ENCODE results near the gene ZNF277. TPM values are rescaled to one million over a fixed set of nuclear protein-coding genes. Genes with fewer than 3 reads are reported as not detected.

Gene ZNF277
- total RNA-seq, 1 experiment from 2014 or later, result 13.1 TPM

DNA sequence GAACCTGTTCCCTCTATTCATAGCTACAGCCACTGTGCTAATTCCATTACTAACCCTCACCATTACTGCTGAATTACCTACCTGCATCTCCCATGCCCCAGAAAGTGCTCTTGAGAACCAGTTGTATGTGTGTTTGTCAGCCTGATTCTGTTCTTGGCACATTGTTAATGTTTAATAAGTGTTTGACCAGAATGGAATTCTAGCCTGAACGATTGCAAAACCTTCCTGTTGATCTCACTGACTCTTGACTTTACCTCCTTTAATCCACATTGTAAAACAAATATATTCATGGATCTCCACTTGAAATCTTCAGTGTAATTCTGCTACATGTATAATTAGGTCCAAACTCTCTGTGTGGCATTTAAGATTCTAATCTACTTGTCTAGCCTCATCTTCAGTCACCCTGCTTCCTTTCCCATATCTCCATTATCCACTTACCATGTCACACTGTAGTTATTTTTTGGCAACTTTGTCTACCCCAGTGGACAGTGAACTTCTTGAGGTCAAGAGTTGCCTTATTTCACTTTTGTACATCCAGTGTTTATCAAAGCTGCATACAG lies 4.9 kb downstream of the ZNF277 start:
- no peaks in the 10 kb centered on the region for H4K20me1 ChIP-seq (ENCODE audit: control insufficient read depth, insufficient read depth, insufficient read length)
- no peak overlapping the region; a peak in 1 of 7 replicates for H3K27ac Mint-ChIP-seq
- H2BK20ac ChIP-seq (ENCODE audit: low read depth, low read length, poor library complexity, severe bottlenecking), result no peak overlapping the region
- no peaks in the 10 kb centered on the region for H3K27me3 ChIP-seq (ENCODE audit: insufficient read depth, low read length)
- H2BK5ac ChIP-seq (ENCODE audit: insufficient read length, low read length), result no peak overlapping the region
- no peak overlapping the region for H2AK5ac ChIP-seq (ENCODE audit: insufficient read length, low read length)
- no peak overlapping the region for H2AFZ ChIP-seq (ENCODE audit: low read length)
- peaks cover 8% of the 10 kb centered on the region for H3K79me1 ChIP-seq (ENCODE audit: insufficient read depth, low read depth, low read length, poor library complexity, severe bottlenecking)
- H2BK12ac ChIP-seq (ENCODE audit: insufficient read length, low read depth, low read length), result no peak overlapping the region
- no peak overlapping the region for H4K5ac ChIP-seq (ENCODE audit: insufficient read length, low read depth, low read length)
- H3K4me1 Mint-ChIP-seq, result peaks cover 33 to 36% of the 10 kb centered on the region in 2 experiments
- H2BK120ac ChIP-seq (ENCODE audit: low read depth, low read length, poor library complexity, severe bottlenecking), result no peak overlapping the region
- no peak for DNase-seq
- no peak overlapping the region for H3K27ac ChIP-seq (ENCODE audit: insufficient read length, low read depth, low read length)
- no peak overlapping the region for H3K56ac ChIP-seq (ENCODE audit: insufficient read length, low read depth, low read length)
- H3K9me3 ChIP-seq (ENCODE audit: control insufficient read depth, low read depth, low read length), result no peaks in the 10 kb centered on the region
- peaks cover 7% of the 10 kb centered on the region for H3K23me2 ChIP-seq (ENCODE audit: insufficient read length, low read depth, low read length, poor library complexity, severe bottlenecking)
- H3K23ac ChIP-seq (ENCODE audit: insufficient read length, low read depth, low read length), result no peak overlapping the region
- no peak overlapping the region for H3K4me2 ChIP-seq (ENCODE audit: insufficient read depth, insufficient read length, low read length)
- H3K36me3 Mint-ChIP-seq (ENCODE audit: insufficient read depth in 1 of 3, low read depth in 3 of 3), result no peaks in the 10 kb centered on the region; a peak in 2 of 7 replicates
- whole genome bisulfite sequencing (ENCODE audit: extremely low coverage, insufficient read length, low lambda C conversion rate), result no CpG with 5 or more reads among the region's 1 CpG
- peaks cover 16% of the 10 kb centered on the region; the same call in 1 of the 2 replicates for H3K79me2 ChIP-seq (ENCODE audit: insufficient read depth, low read length)
- no peak overlapping the region for H3K14ac ChIP-seq (ENCODE audit: insufficient read depth, low read length)
- H3K4me3 Mint-ChIP-seq, result no peak overlapping the region
- H3K9ac ChIP-seq (ENCODE audit: extremely low read depth, insufficient read length, low read length), result no peak overlapping the region
- H4K91ac ChIP-seq (ENCODE audit: insufficient read length, low read depth, low read length), result no peak overlapping the region
- no peak overlapping the region for H2BK15ac ChIP-seq (ENCODE audit: low read depth, low read length)
- peaks cover 7% of the 10 kb centered on the region; the same call in 1 of the 2 replicates for H3K4me1 ChIP-seq (ENCODE audit: insufficient read depth, low read length)
- no peak overlapping the region for H3T11ph ChIP-seq (ENCODE audit: low read length)
- no peak for TF ChIP-seq CTCF (conservative IDR thresholded peaks at IDR 0.05)
- H3K27me3 Mint-ChIP-seq (ENCODE audit: low read depth), result no peaks in the 10 kb centered on the region
- no peak overlapping the region for H4K8ac ChIP-seq (replicated peaks; ENCODE audit: insufficient read length, low read depth, low read length)
- H3K18ac ChIP-seq (ENCODE audit: insufficient read length, low read depth, low read length), result no peak overlapping the region
- H3K9me3 Mint-ChIP-seq, result no peaks in the 10 kb centered on the region
- H3K4ac ChIP-seq (ENCODE audit: low read depth, low read length), result no peak overlapping the region

Data from H9 (cell line).